Activated CD4-positive, alpha-beta T cell treated with anti-CD3 and anti-CD28 coated beads, Interleukin-2, amount 10 ng/mL, durations not matched to agents 7 days and 5 days (primary cell): ENCODE measurements around the gene FNTB. TPM values are rescaled to one million over a fixed set of nuclear protein-coding genes. Genes with fewer than 3 reads are reported as not detected.
"Not testable (repeated sequence)": the region's sequence is repeated elsewhere in the genome, so short reads cannot be mapped to it uniquely, and the experiment has no call there.

ENCODE experiments used
- CTCF ChIA-PET: fragments of 350-600 bp; sonication (Branson Sonifier 250); formaldehyde crosslinking; loops from one replicate; lab custom pipeline; 2021; ENCODE audit warnings: antibody characterized with exemption; lab: Charles Lee
- POLR2A ChIA-PET: fragments of 350-600 bp; sonication (Branson Sonifier 250); formaldehyde crosslinking; loops from one replicate; lab custom pipeline; 2021; ENCODE audit warnings: antibody characterized with exemption; lab: Charles Lee
- DNase-seq: peaks from one replicate; pipeline ENCODE4 v3.0.0-alpha.2; 2020
- H3K27ac Mint-ChIP-seq: one replicate; pipeline ENCODE4 v1.8.0; 2021; ENCODE audit warnings: mild to moderate bottlenecking, moderate library complexity, mixed read lengths
- H3K27me3 Mint-ChIP-seq: one replicate; pipeline ENCODE4 v1.8.0; 2021; ENCODE audit warnings: mixed read lengths
- H3K36me3 Mint-ChIP-seq: one replicate; pipeline ENCODE4 v1.8.0; 2021; ENCODE audit warnings: low read depth, mixed read lengths
- H3K4me1 Mint-ChIP-seq: one replicate; pipeline ENCODE4 v1.8.0; 2021; ENCODE audit warnings: mixed read lengths
- H3K4me3 Mint-ChIP-seq: one replicate; pipeline ENCODE4 v1.8.0; 2021; ENCODE audit warnings: mild to moderate bottlenecking, moderate library complexity, mixed read lengths
- H3K9me3 Mint-ChIP-seq: one replicate; pipeline ENCODE4 v1.8.0; 2021; ENCODE audit warnings: mixed read lengths
- total RNA-seq, 2 experiments: library from RNA; stranded (reverse); gene quantifications; one replicate each; pipeline ENCODE4 v1.2.3, GENCODE V29; 2021

FNTB gene
- total RNA-seq, 2 experiments from 2014 or later, result 16.7 to 21.4 TPM

DNA sequence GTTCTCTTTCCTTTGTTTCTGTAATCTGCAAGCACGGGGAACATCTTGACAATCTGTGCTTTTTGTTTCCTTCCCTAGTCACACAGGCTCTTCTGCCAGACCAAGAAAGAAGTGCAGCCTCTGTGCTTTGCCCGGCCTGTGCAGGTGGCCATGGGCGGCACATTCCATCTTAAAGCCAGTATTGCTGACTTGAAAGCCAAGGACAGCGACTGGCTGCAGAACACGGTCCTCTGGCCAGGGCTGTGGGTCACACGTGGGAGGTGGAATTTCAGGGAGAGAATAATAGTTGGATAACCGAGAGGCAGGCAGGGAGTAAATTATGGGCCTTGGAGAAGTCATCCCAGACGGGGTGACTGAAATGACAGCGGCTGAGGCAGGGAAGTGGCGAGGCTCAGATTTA, 24.8 kb downstream of the FNTB start:
- peaks cover 7% of the 10 kb centered on the region for H3K36me3 Mint-ChIP-seq
- POLR2A ChIA-PET, result no interaction called here
- no peak overlapping the region for H3K27ac Mint-ChIP-seq
- no peaks in the 10 kb centered on the region for H3K4me1 Mint-ChIP-seq
- no peaks in the 10 kb centered on the region for H3K9me3 Mint-ChIP-seq
- H3K27me3 Mint-ChIP-seq, result no peaks in the 10 kb centered on the region
- no peak for DNase-seq
- CTCF ChIA-PET, result interaction anchor here (0.7 kb wide), 1 partner anchor 29 kb away, joined by 4 read pairs; no protein-coding TSS in a partner anchor
- no peak overlapping the region for H3K4me3 Mint-ChIP-seq

DNA sequence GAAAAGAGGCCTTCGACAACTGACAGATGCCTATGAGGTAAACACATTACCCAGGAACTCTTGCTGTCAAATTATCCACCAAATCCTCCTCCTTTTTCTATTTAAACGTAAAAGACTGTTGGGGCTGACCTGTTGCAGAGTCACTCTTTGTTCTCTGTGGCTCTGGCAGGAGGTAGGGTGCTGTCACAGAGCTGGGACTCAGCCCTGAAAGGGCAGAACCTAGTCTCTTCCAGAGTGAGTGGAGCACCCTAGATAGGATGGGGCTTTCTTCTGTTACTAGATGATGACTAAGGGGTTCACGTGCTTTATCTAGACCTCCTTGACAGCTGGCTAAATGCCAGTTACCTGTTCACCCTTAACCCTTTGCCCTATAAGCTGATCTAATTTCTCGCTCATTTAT, 25.7 kb downstream of the FNTB start:
- Mint-ChIP-seq H3K27ac (no peak overlapping the region), H3K27me3 (no peaks in the 10 kb centered on the region), H3K36me3 (peaks cover 11% of the 10 kb centered on the region), H3K4me3 (no peak overlapping the region), H3K9me3 (no peaks in the 10 kb centered on the region), H3K4me1 (no peaks in the 10 kb centered on the region)
- ChIA-PET POLR2A (no interaction called here), CTCF (no interaction called here)
- DNase-seq, result no peak

DNA sequence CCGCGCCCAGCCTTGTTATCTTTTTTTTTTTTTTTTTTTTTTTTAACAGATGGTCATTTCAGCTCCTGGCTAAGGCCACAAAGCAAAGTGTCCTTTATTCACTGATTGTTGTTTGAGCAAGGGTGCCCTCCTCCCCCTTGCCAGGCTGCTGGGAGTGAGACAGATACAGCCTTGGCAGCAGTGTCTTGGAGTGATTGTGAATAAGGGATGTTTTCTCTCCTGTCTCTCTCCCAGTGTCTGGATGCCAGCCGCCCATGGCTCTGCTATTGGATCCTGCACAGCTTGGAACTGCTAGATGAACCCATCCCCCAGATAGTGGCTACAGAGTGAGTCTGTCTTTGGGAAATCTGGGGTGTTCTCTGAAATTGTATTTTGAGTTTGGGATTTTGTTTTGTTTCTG, 28.7 kb downstream of the FNTB start:
- peaks cover 11% of the 10 kb centered on the region for H3K36me3 Mint-ChIP-seq
- H3K4me1 Mint-ChIP-seq, result peaks cover 2% of the 10 kb centered on the region
- no peaks in the 10 kb centered on the region for H3K27me3 Mint-ChIP-seq
- H3K4me3 Mint-ChIP-seq, result no peak overlapping the region
- ChIA-PET CTCF (interaction anchor here (0.6 kb wide), 2 partner anchors 45 to 1027 kb away, joined by 3 read pairs; no protein-coding TSS in a partner anchor), POLR2A (interaction anchor here (0.6 kb wide), 1 partner anchor 8 kb away, joined by 3 read pairs; no protein-coding TSS in a partner anchor)
- no peak overlapping the region for H3K27ac Mint-ChIP-seq
- no peaks in the 10 kb centered on the region for H3K9me3 Mint-ChIP-seq
- no peak for DNase-seq

DNA sequence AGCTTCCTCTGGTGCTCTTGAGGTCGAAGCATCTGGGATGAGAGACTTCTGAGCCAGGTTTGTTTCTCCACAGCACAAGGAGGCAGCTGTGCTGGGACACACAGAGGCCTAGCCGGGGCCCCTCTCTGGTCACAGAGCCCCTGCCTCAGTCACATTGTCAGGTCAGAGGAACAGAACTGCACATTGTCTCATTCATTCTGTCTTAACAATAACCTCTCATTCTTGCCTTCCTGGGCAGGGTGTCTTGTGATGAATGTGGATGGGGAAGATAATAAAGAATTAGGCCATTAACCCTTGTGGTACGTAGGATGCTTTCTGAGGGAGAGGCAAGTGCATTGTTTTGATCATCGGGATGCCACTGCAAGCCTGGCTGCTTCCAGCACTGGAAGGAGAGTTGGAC, 29.8 kb downstream of the FNTB start:
- CTCF ChIA-PET, result no interaction called here
- POLR2A ChIA-PET, result no interaction called here
- H3K9me3 Mint-ChIP-seq, result no peaks in the 10 kb centered on the region
- H3K36me3 Mint-ChIP-seq, result peaks cover 11% of the 10 kb centered on the region
- H3K27ac Mint-ChIP-seq, result no peak overlapping the region
- no peak overlapping the region for H3K4me3 Mint-ChIP-seq
- DNase-seq, result no peak
- H3K27me3 Mint-ChIP-seq, result no peaks in the 10 kb centered on the region
- peaks cover 2% of the 10 kb centered on the region for H3K4me1 Mint-ChIP-seq

DNA sequence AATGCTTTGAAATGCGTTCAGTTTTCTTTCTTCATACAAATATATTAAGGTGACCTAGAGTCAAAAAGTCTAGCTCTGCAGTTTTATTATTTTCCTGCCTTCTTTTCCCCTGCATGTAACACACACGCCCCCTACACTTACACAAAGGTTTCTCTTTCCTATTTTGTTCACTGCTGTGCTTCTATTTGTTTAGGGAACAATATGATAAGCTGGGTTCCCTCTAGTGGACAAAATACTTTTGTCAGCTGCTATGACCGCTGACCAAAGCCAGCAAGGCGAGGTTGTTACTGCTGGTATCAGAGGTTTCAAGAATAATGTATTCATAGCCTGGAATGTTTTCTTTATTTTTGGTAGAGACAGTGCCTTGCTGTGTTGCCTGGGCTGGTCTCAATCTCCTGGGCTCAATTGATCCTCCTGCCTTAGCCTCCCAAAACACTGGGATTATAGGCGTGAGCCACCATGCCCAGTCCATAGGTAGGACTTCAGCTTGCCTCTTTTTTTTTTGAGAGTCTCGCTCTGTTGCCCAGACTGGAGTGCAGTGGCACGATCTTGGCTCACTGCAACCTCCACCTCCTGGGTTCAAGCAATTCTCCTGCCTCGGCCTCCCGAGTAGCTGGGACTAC, 33.4 kb downstream of the FNTB start:
- POLR2A ChIA-PET, result no interaction called here
- Mint-ChIP-seq H3K9me3 (no peaks in the 10 kb centered on the region), H3K27me3 (no peaks in the 10 kb centered on the region), H3K4me1 (peaks cover 2% of the 10 kb centered on the region), H3K36me3 (peaks cover 6% of the 10 kb centered on the region), H3K4me3 (no peak overlapping the region), H3K27ac (no peak overlapping the region)
- CTCF ChIA-PET, result interaction anchor here (0.6 to 1.6 kb wide), 11 partner anchors 14 to 237 kb away, joined by 3 to 4 read pairs (median 3); partner anchors contain the start of gene FNTB
- DNase-seq, result no peak

DNA sequence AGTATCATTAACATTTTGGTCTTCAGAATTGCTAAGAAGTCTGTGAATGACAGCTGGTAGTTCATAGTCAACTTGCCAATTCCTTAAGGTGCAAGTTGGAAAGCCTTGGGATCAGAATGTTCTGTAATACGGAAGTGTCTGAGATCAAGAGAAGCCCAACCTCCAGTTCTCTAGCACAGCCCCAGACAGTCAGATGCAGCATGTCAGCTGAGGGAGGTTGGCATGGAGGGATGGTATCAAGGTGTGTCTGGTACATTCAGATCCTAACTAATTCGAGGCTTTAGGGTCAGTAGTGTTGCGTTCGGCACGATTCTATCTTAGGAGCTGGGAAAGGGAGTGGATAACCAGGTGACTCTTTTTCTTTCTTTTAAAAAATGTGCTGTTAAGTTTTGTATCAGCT, 38.3 kb downstream of the FNTB start:
- H3K27me3 Mint-ChIP-seq, result no peaks in the 10 kb centered on the region
- H3K36me3 Mint-ChIP-seq, result peaks cover 15% of the 10 kb centered on the region
- H3K4me1 Mint-ChIP-seq, result peaks cover under 1% of the 10 kb centered on the region
- no peak for DNase-seq
- CTCF ChIA-PET, result interaction anchor here (0.6 to 1.5 kb wide), 3 partner anchors 10 to 469 kb away, joined by 3 to 4 read pairs (median 3); no protein-coding TSS in a partner anchor
- POLR2A ChIA-PET, result no interaction called here
- no peak overlapping the region for H3K27ac Mint-ChIP-seq
- no peaks in the 10 kb centered on the region for H3K9me3 Mint-ChIP-seq
- H3K4me3 Mint-ChIP-seq, result no peak overlapping the region

DNA sequence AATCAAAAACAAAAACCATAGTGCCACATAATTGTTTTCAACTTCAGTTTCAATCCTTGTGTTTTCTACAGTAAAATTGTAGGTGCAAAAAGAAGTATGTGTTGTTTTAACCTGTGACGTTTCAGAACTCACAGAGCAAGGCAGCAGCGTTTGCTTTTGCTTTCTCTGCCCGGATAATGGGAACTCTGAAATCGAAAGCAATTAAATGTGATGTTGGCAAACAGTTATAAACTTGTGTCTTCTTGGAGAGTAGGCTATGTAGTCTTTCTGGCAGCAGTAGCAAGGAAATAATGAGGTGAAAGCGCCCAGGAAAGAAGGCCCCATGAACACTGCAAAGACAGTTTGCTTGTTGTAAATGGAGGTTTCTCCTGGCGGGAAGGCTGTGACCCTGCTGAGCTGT, 39.1 kb downstream of the FNTB start:
- H3K9me3 Mint-ChIP-seq, result no peaks in the 10 kb centered on the region
- H3K36me3 Mint-ChIP-seq, result peaks cover 18% of the 10 kb centered on the region
- no peak for DNase-seq
- no peak overlapping the region for H3K4me3 Mint-ChIP-seq
- POLR2A ChIA-PET, result no interaction called here
- CTCF ChIA-PET, result interaction anchor here (0.6 to 1.4 kb wide), 2 partner anchors 21 to 468 kb away, joined by 3 read pairs; no protein-coding TSS in a partner anchor
- H3K27me3 Mint-ChIP-seq, result no peaks in the 10 kb centered on the region
- no peaks in the 10 kb centered on the region for H3K4me1 Mint-ChIP-seq
- no peak overlapping the region for H3K27ac Mint-ChIP-seq

DNA sequence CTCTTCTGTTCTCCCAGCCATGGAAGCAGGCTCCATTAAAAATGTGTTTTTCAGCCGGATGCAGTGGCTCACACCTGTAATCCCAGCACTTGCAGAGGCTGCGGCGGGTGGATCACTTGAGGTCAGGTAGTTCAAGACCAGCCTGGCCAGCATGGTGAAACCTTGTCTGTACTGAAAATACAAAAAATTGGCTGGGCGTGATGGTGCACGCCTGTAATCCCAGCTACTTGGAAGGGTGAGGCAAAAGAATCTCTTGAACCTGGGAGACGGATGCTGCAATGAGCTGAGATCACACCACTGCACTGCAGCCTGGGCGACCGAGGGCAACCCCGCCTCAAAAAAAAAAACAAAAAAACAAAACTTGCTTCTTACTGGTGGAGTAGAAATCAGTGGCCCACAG, 39.8 kb downstream of the FNTB start:
- no peak overlapping the region for H3K27ac Mint-ChIP-seq
- no peak for DNase-seq
- H3K9me3 Mint-ChIP-seq, result no peaks in the 10 kb centered on the region
- no peaks in the 10 kb centered on the region for H3K27me3 Mint-ChIP-seq
- H3K4me3 Mint-ChIP-seq, result no peak overlapping the region
- H3K36me3 Mint-ChIP-seq, result peaks cover 20% of the 10 kb centered on the region
- POLR2A ChIA-PET, result no interaction called here
- H3K4me1 Mint-ChIP-seq, result no peaks in the 10 kb centered on the region
- CTCF ChIA-PET, result interaction anchor here (1.4 kb wide), 1 partner anchor 21 kb away, joined by 3 read pairs; no protein-coding TSS in a partner anchor

DNA sequence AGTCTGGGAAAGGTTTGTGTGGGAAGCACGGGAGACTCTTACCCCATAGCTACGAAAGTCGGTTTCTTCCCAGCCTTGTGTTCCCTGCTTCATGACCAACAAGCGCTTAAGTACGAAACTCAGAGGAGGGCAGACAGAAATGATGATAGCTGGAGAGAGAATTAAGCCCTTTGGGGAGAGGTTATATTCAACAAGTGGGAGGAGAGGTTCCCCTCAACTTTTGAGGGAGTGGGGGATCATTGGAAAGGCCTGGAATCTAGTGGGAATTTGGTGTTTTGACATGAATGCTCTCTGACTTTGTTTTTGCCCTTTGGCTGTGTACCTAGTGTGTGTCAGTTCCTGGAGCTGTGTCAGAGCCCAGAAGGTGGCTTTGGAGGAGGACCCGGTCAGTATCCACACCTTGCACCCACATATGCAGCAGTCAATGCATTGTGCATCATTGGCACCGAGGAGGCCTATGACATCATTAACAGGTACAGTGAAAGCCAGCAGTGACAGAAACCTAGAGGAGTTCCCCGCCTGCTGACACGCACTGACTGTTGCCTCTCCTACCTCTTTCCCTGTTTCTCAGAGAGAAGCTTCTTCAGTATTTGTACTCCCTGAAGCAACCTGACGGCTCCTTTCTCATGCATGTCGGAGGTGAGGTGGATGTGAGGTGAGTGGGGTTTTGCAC, 40.6 kb downstream of the FNTB start:
- no peaks in the 10 kb centered on the region for H3K27me3 Mint-ChIP-seq
- H3K27ac Mint-ChIP-seq, result no peak overlapping the region
- peaks cover 25% of the 10 kb centered on the region for H3K36me3 Mint-ChIP-seq
- DNase-seq, result no peak
- H3K4me1 Mint-ChIP-seq, result no peaks in the 10 kb centered on the region
- CTCF ChIA-PET, result interaction anchor here (1.4 kb wide), 1 partner anchor 20 kb away, joined by 3 read pairs; no protein-coding TSS in a partner anchor
- no peaks in the 10 kb centered on the region for H3K9me3 Mint-ChIP-seq
- POLR2A ChIA-PET, result no interaction called here
- no peak overlapping the region for H3K4me3 Mint-ChIP-seq

DNA sequence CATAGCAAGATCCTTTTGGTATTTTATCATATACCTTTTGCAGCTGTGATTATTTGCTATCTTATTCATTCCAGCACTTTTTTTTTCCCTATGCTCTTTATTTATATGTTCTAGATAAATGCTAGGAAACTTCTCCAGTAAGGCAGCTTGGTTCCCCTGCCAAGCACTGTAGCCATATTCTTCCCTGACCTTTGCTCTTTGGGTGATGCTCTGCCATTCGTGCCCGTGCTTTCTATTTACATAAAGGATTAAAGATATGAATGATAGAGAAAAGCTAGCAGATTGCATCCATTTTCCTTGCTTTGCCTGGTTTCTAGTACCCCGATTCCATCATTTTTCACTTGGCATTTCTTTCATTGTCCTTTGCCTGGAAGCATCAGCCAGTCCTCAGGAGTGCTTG, 42.2 kb downstream of the FNTB start:
- Mint-ChIP-seq H3K27ac (no peak overlapping the region), H3K36me3 (peaks cover 30% of the 10 kb centered on the region), H3K27me3 (no peaks in the 10 kb centered on the region), H3K4me1 (no peaks in the 10 kb centered on the region), H3K9me3 (no peaks in the 10 kb centered on the region), H3K4me3 (no peak overlapping the region)
- DNase-seq, result no peak
- ChIA-PET CTCF (interaction anchor here (1.1 kb wide), 1 partner anchor 20 kb away, joined by 3 read pairs; no protein-coding TSS in a partner anchor), POLR2A (no interaction called here)

DNA sequence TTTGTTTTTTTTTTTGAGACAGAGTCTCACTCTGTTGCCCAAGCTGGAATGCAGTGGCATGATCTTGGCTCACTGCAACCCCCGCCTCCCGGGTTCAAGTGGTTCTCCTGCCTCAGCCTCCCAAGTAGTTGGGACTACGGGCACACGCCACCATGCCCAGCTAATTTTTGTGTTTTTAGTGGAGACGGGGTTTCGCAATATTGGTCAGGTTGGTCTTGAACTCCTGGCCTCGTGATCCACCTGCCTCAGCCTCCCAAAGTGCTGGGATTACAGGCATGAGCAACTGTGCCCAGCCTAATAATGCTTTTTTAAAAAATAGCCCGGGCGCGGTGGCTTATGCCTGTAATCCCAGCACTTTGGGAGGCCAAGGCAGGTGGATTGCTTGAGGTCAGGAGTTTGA, 44.6 kb downstream of the FNTB start:
- CTCF ChIA-PET, result interaction anchor here (0.5 to 1.3 kb wide), 3 partner anchors 27 to 107 kb away, joined by 3 to 5 read pairs (median 3); no protein-coding TSS in a partner anchor
- H3K9me3 Mint-ChIP-seq, DNase-seq, H3K4me1 Mint-ChIP-seq, H3K27me3 Mint-ChIP-seq, H3K4me3 Mint-ChIP-seq, H3K27ac Mint-ChIP-seq, POLR2A ChIA-PET: not testable (repeated sequence)
- peaks cover 30% of the 10 kb centered on the region for H3K36me3 Mint-ChIP-seq

DNA sequence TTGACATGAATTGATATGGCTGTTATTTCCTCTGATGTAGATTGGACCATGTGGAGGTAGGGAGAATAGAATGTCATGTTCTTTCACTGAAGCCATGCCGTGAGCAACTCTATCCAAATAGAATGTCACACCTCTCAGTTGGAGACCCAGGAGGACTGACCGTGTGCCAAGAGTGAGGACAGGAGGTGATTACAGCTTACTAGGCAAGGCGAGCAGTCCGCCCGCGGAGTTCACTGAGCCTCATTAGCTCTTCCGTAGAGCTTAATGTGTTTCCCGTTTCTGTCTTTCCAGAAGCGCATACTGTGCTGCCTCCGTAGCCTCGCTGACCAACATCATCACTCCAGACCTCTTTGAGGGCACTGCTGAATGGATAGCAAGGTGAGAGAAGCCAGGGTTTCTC, 45.6 kb downstream of the FNTB start:
- no peak overlapping the region for H3K27ac Mint-ChIP-seq
- H3K27me3 Mint-ChIP-seq, result no peaks in the 10 kb centered on the region
- CTCF ChIA-PET, result no interaction called here
- H3K4me3 Mint-ChIP-seq, result no peak overlapping the region
- H3K4me1 Mint-ChIP-seq, result no peaks in the 10 kb centered on the region
- POLR2A ChIA-PET, result no interaction called here
- H3K9me3 Mint-ChIP-seq, result no peaks in the 10 kb centered on the region
- H3K36me3 Mint-ChIP-seq, result peaks cover 25% of the 10 kb centered on the region
- no peak for DNase-seq

DNA sequence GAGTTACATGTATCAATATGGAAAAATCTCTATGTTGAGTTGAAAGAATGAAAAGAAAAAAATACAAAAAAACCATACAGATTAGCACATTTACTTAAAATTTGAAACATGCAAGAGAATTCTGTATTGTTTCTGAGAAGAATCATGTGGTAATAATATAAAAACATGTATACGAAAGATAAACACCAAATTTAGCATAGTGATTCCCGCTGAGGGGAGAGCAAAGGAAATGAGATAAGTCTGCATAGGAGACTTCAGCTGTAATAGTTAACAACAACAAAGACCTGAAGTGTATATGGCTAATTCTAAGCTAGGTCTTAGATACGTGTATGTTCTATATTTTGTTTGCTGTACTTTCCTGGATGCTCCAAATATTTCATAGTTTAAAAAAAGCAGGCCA, 46.5 kb downstream of the FNTB start:
- no peak overlapping the region for H3K27ac Mint-ChIP-seq
- no peaks in the 10 kb centered on the region for H3K9me3 Mint-ChIP-seq
- DNase-seq, result no peak
- H3K27me3 Mint-ChIP-seq, result no peaks in the 10 kb centered on the region
- CTCF ChIA-PET, result interaction anchor here (1.0 kb wide), 2 partner anchors 13 to 51 kb away, joined by 3 read pairs; no protein-coding TSS in a partner anchor
- H3K4me3 Mint-ChIP-seq, result no peak overlapping the region
- H3K36me3 Mint-ChIP-seq, result peaks cover 22% of the 10 kb centered on the region
- POLR2A ChIA-PET, result no interaction called here
- H3K4me1 Mint-ChIP-seq, result no peaks in the 10 kb centered on the region
